HG02943 (cell line): ENCODE measurements around the gene THEM4.

ENCODE experiments used
- ATAC-seq: cut with Tn5 transposase; IDR thresholded peaks from one replicate; pipeline ENCODE4 v1.9.1; 2021; ENCODE audit warnings: mild to moderate bottlenecking, low read depth, moderate library complexity; ENCODE audit not compliant: unreplicated experiment

THEM4 gene

GRCh38 chr1:151840421-151840820, 68.9 kb downstream of the THEM4 start:
- no peak for ATAC-seq

- ATAC-seq, result no peak
Observed at GRCh38 chr1:151839457-151840403, 69.6 kb downstream of the THEM4 start, which contains the start of gene C2CD4D. Gene C2CD4D, minus strand, starts transcription at chr1:151839820. Its CDS starts 831 bp downstream, at chr1:151838989.

GRCh38 chr1:151839082-151839412, 70.3 kb downstream of the THEM4 start:
- ATAC-seq, result no peak

- no peak for ATAC-seq
Observed at GRCh38 chr1:151838222-151839081, 70.9 kb downstream of the THEM4 start.

GRCh38 chr1:151837884-151838221, 71.5 kb downstream of the THEM4 start:
- no peak for ATAC-seq

GRCh38 chr1:151837197-151837596, 72.1 kb downstream of the THEM4 start:
- no peak for ATAC-seq

GRCh38 chr1:151835596-151835995, 73.7 kb downstream of the THEM4 start:
- no peak for ATAC-seq

GRCh38 chr1:151834239-151834638, 75.1 kb downstream of the THEM4 start:
- ATAC-seq, result no peak

GRCh38 chr1:151833172-151833900, 76.0 kb downstream of the THEM4 start:
- no peak for ATAC-seq

- ATAC-seq, result no peak
Observed at GRCh38 chr1:151832318-151832980, 76.9 kb downstream of the THEM4 start.

- ATAC-seq, result no peak
Observed at GRCh38 chr1:151831605-151832004, 77.7 kb downstream of the THEM4 start, which contains the start of gene RORC. Gene RORC, minus strand, starts transcription at chr1:151831802. Its CDS starts 38 bp downstream, at chr1:151831764.

GRCh38 chr1:151831256-151831591, 78.1 kb downstream of the THEM4 start:
- no peak for ATAC-seq

- no peak for ATAC-seq
Observed at GRCh38 chr1:151830055-151830454, 79.3 kb downstream of the THEM4 start.

- no peak for ATAC-seq
Observed at GRCh38 chr1:151829352-151830046, 79.8 kb downstream of the THEM4 start.

- no peak for ATAC-seq
Observed at GRCh38 chr1:151828921-151829320, 80.4 kb downstream of the THEM4 start.

GRCh38 chr1:151827853-151828252, 81.5 kb downstream of the THEM4 start:
- no peak for ATAC-seq

GRCh38 chr1:151825751-151826660, 83.3 kb downstream of the THEM4 start:
- ATAC-seq, result no peak

- ATAC-seq, result no peak
Observed at GRCh38 chr1:151825204-151825603, 84.1 kb downstream of the THEM4 start.
